ENCODE measurements around the gene FAM199X.

The FAM199X gene

GRCh38 chrX:104137496-104137895 lies 28.8 kb upstream of the FAM199X start:
- TF ChIP-seq Cebpa-rat (IDR thresholded peaks at IDR 0.05): no peak
- Histone ChIP-seq H3K4me3 (no peak overlapping the region), H3K27me3 (no peaks in the 10 kb centered on the region), H3K4me1 (no peaks in the 10 kb centered on the region), H3K9me3 (no peaks in the 10 kb centered on the region), H3K9ac (no peak overlapping the region), H3K27ac (no peak overlapping the region), H3K36me3 (no peaks in the 10 kb centered on the region), H4K20me1 (peaks cover 5% of the 10 kb centered on the region; the same call in 1 of the 2 replicates), H3K4me2 (no peak overlapping the region)

- no peaks in the 10 kb centered on the region for H3K9me3 ChIP-seq
- H4K20me1 ChIP-seq: no peaks in the 10 kb centered on the region
- no peaks in the 10 kb centered on the region for H3K27me3 ChIP-seq
- no peaks in the 10 kb centered on the region for H3K4me1 ChIP-seq
- H3K4me2 ChIP-seq: no peak overlapping the region
- H3K4me3 ChIP-seq: no peak overlapping the region
- no peaks in the 10 kb centered on the region for H3K36me3 ChIP-seq
- no peak overlapping the region for H3K27ac ChIP-seq
- no peak overlapping the region for H3K9ac ChIP-seq
- no peak for TF ChIP-seq Cebpa-rat (IDR thresholded peaks at IDR 0.05)
These were observed 25.0 kb upstream of the FAM199X start for GRCh38 chrX:104141087-104141760.

GRCh38 chrX:104151037-104151436 lies 15.2 kb upstream of the FAM199X start:
- Histone ChIP-seq H3K36me3 (no peaks in the 10 kb centered on the region), H3K4me3 (no peak overlapping the region), H3K4me2 (no peak overlapping the region), H3K4me1 (peaks cover 9% of the 10 kb centered on the region), H3K9ac (no peak overlapping the region), H3K27me3 (no peaks in the 10 kb centered on the region), H3K27ac (no peak overlapping the region), H4K20me1 (no peaks in the 10 kb centered on the region), H3K9me3 (no peaks in the 10 kb centered on the region)
- TF ChIP-seq Cebpa-rat (IDR thresholded peaks at IDR 0.05): no peak

GRCh38 chrX:104156630-104157529 lies 9.4 kb upstream of the FAM199X start, which contains the start of gene SLC25A53:
Gene SLC25A53, minus strand, starts transcription at chrX:104157009. Its CDS starts 51,752 bp downstream, at chrX:104105257.
- Histone ChIP-seq H3K27ac (peak within 1 kb of the TSS; percentile 84), H4K20me1 (no peaks in the 10 kb centered on the region), H3K36me3 (no peaks in the 10 kb centered on the region), H3K4me1 (peaks cover 17% of the 10 kb centered on the region), H3K9ac (peak within 1 kb of the TSS; percentile 76), H3K4me2 (peak within 1 kb of the TSS; percentile 71), H3K4me3 (peak within 1 kb of the TSS; percentile 64), H3K27me3 (no peaks in the 10 kb centered on the region), H3K9me3 (no peaks in the 10 kb centered on the region)
- TF ChIP-seq Cebpa-rat (IDR thresholded peaks at IDR 0.05): no peak

- Histone ChIP-seq H3K9me3 (peaks cover 7% of the 10 kb centered on the region), H3K4me1 (peaks cover 16% of the 10 kb centered on the region), H3K27me3 (no peaks in the 10 kb centered on the region), H3K4me2 (peak overlapping the region; percentile 63), H3K4me3 (peak overlapping the region; percentile 85), H3K36me3 (no peaks in the 10 kb centered on the region), H3K9ac (peak overlapping the region; percentile 82), H4K20me1 (peaks cover 21% of the 10 kb centered on the region; the same call in 1 of the 2 replicates), H3K27ac (peak overlapping the region; percentile 73)
- TF ChIP-seq Cebpa-rat (IDR thresholded peaks at IDR 0.05): no peak
These were observed 633 bp downstream of the FAM199X start for GRCh38 chrX:104166735-104167436.

- Histone ChIP-seq H3K4me2 (peak overlapping the region; percentile 63), H3K4me1 (peaks cover 16% of the 10 kb centered on the region), H3K4me3 (no peak overlapping the region), H3K27me3 (no peaks in the 10 kb centered on the region), H4K20me1 (peaks cover 21% of the 10 kb centered on the region; the same call in 1 of the 2 replicates), H3K27ac (no peak overlapping the region), H3K9me3 (peaks cover 7% of the 10 kb centered on the region), H3K36me3 (no peaks in the 10 kb centered on the region), H3K9ac (no peak overlapping the region)
- no peak for TF ChIP-seq Cebpa-rat (IDR thresholded peaks at IDR 0.05)
These were observed 1.9 kb downstream of the FAM199X start for GRCh38 chrX:104168127-104168526.

- Histone ChIP-seq H3K4me1 (peaks cover 16% of the 10 kb centered on the region), H3K4me3 (no peak overlapping the region), H3K27ac (no peak overlapping the region), H4K20me1 (peaks cover 25% of the 10 kb centered on the region; the same call in 1 of the 2 replicates), H3K36me3 (0 out of 2 replicates have a peak, but pooled peaks cover 2% of the 10 kb centered on the region), H3K9ac (no peak overlapping the region), H3K4me2 (no peak overlapping the region), H3K9me3 (no peaks in the 10 kb centered on the region), H3K27me3 (no peaks in the 10 kb centered on the region)
- TF ChIP-seq Cebpa-rat (IDR thresholded peaks at IDR 0.05): no peak
These were observed 5.9 kb downstream of the FAM199X start for GRCh38 chrX:104172121-104172520.

GRCh38 chrX:104172788-104173187 lies 6.5 kb downstream of the FAM199X start:
- no peak for TF ChIP-seq Cebpa-rat (IDR thresholded peaks at IDR 0.05)
- Histone ChIP-seq H3K4me1 (peaks cover 11% of the 10 kb centered on the region), H3K9ac (no peak overlapping the region), H3K27me3 (no peaks in the 10 kb centered on the region), H4K20me1 (peaks cover 25% of the 10 kb centered on the region; the same call in 1 of the 2 replicates), H3K27ac (no peak overlapping the region), H3K4me2 (no peak overlapping the region), H3K4me3 (no peak overlapping the region), H3K36me3 (0 out of 2 replicates have a peak, but pooled peaks cover 7% of the 10 kb centered on the region), H3K9me3 (no peaks in the 10 kb centered on the region)

- peaks cover 8% of the 10 kb centered on the region; the same call in 1 of the 2 replicates for H3K9me3 ChIP-seq
- peaks cover 16% of the 10 kb centered on the region for H3K36me3 ChIP-seq
- peaks cover 20% of the 10 kb centered on the region; the same call in 1 of the 2 replicates for H4K20me1 ChIP-seq
- no peak overlapping the region for H3K4me3 ChIP-seq
- H3K27me3 ChIP-seq: no peaks in the 10 kb centered on the region
- H3K9ac ChIP-seq: no peak overlapping the region
- no peak overlapping the region for H3K27ac ChIP-seq
- H3K4me2 ChIP-seq: no peak overlapping the region
- peaks cover under 1% of the 10 kb centered on the region; the same call in 1 of the 2 replicates for H3K4me1 ChIP-seq
- no peak for TF ChIP-seq Cebpa-rat (IDR thresholded peaks at IDR 0.05)
These were observed 7.6 kb downstream of the FAM199X start for GRCh38 chrX:104173841-104174240.

Data from BLaER1 (cell line).